Measurements from ENCODE around the gene CPLX3.

CPLX3 gene

DNA sequence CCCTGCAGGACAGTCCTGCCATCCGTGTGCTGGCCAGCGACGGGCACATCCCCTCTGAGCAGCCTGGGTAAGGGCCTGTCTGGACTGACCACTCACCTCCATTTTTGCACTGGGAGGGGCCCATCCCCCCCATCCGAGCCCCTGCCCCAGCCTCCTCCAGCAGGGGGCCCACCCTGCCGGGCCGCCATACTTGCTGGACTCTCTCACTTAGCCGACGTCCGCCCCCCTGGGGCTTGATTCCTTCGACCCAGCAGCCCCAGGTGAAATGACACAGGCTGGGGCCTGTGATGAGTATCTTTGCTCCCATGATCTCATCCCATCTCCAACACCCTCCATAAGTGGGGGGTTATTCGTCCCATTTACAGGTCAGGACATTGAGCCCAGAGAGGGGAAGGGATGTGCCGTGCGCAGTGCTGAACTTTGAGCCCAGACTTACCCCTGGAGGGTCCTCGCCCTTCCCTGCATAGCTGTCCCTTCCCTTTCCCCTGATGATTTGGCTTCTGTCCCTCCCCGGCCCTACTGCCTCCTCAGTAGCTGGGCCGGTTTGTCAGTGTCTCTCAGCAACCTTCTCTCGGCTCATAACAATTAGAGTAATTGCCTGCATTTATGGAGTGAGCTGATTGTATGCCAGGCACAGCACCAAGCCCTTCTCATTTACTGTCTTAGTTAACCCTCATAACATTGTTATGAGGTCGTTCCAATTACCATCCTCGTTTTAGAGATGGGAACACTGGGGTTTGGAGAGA, 9.6 kb upstream of the CPLX3 start:
- no peaks in the 10 kb centered on the region for H3K9me3 ChIP-seq (ENCODE audit: control insufficient read depth, low read length)
- no peak overlapping the region for H3K27ac ChIP-seq (ENCODE audit: insufficient read depth, low read length, poor library complexity, severe bottlenecking)
- no peak for DNase-seq
- no peaks in the 10 kb centered on the region for H3K4me1 ChIP-seq (ENCODE audit: control insufficient read depth, insufficient read depth, low read length, poor library complexity, severe bottlenecking)
- H3K27me3 ChIP-seq (replicated peaks; ENCODE audit: control insufficient read depth, insufficient read depth, low read length, poor library complexity, severe bottlenecking), result no peaks in the 10 kb centered on the region
- H3K36me3 ChIP-seq (ENCODE audit: control insufficient read depth, insufficient read depth, low read length), result no peaks in the 10 kb centered on the region
- H3K4me3 ChIP-seq (ENCODE audit: insufficient read depth, low read depth, low read length, poor library complexity, severe bottlenecking), result no peak overlapping the region

DNA sequence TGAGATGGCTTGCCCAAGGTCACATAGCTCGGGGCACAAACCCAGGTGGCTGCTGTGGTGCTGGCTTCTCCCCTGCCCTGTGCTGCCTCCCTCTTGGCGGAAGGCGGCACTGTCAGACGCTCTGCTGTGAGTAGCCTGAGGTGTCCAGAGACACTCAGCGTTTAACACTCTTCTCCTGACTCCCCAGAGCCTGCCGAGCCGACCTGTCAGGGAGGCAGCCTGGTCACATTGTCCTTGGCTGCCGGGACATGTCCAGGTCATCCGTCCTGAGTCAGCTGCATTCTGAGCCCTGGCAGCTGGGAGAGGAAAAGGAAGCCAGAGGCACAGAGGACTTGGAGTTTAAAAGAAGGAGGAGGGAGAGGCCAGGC, 9.1 kb upstream of the CPLX3 start:
- Histone ChIP-seq H3K4me3 (ENCODE audit: insufficient read depth, low read depth, low read length, poor library complexity, severe bottlenecking) (no peak overlapping the region), H3K27me3 (replicated peaks; ENCODE audit: control insufficient read depth, insufficient read depth, low read length, poor library complexity, severe bottlenecking) (no peaks in the 10 kb centered on the region), H3K36me3 (ENCODE audit: control insufficient read depth, insufficient read depth, low read length) (no peaks in the 10 kb centered on the region), H3K4me1 (ENCODE audit: control insufficient read depth, insufficient read depth, low read length, poor library complexity, severe bottlenecking) (no peaks in the 10 kb centered on the region), H3K9me3 (ENCODE audit: control insufficient read depth, low read length) (no peaks in the 10 kb centered on the region), H3K27ac (ENCODE audit: insufficient read depth, low read length, poor library complexity, severe bottlenecking) (no peak overlapping the region)
- DNase-seq, result no peak

DNA sequence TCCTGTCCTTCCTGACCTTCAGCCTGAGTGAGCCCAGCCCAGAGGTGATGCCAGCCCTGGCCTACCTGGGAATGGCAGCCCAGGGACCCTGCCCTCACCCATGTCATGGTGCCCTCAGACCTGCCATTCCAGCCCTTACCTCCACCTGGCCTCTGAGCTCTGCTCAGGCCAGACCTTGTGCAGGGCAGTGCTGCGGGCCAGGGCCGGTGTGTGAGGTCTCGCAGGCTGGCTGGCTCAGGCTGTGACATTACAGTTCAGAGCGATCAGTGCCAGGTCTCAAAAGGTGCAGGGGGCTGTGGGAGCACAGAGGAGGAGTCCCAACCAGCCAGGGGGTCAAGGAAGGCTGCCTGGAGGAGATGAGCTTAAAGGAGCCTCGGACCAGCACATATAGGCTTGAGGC, 6.4 kb upstream of the CPLX3 start:
- no peaks in the 10 kb centered on the region for H3K27me3 ChIP-seq (replicated peaks; ENCODE audit: control insufficient read depth, insufficient read depth, low read length, poor library complexity, severe bottlenecking)
- DNase-seq, result no peak
- no peaks in the 10 kb centered on the region for H3K36me3 ChIP-seq (ENCODE audit: control insufficient read depth, insufficient read depth, low read length)
- no peak overlapping the region for H3K4me3 ChIP-seq (ENCODE audit: insufficient read depth, low read depth, low read length, poor library complexity, severe bottlenecking)
- no peaks in the 10 kb centered on the region for H3K9me3 ChIP-seq (ENCODE audit: control insufficient read depth, low read length)
- no peak overlapping the region for H3K27ac ChIP-seq (ENCODE audit: insufficient read depth, low read length, poor library complexity, severe bottlenecking)
- no peaks in the 10 kb centered on the region for H3K4me1 ChIP-seq (ENCODE audit: control insufficient read depth, insufficient read depth, low read length, poor library complexity, severe bottlenecking)

DNA sequence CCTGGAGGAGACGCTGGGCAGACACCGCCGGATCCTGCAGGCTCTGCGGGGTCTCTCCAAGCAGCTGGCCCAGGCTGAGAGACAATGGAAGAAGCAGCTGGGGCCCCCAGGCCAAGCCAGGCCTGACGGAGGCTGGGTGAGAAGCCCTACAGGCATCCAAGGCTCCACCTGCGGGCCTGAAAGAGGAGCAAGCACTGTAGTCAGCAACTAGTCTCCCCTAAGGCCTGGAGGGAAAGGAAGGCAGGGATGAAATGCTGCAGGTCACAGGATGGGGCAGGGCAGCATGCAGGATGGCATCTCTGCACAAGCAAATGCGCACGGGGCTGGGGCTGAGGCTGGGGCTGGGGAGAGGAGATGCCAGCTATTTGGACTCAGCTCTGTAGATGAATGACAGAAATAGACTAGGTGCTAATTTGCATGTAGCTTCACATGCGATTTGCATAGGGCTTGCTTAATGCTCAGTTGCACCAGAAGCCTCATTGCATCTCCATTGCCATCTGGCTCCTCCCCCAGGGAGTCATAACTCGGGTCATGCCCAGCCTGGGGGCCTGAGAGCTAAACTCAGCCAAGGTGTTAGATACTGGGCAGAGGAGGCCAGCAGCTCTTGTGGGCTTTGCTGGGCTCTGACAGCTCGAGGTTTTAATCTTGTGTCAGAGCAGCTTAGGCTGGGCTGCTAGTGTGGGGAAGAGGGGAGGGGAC, 5.2 kb upstream of the CPLX3 start:
- H3K4me3 ChIP-seq (ENCODE audit: insufficient read depth, low read depth, low read length, poor library complexity, severe bottlenecking), result no peak overlapping the region

DNA sequence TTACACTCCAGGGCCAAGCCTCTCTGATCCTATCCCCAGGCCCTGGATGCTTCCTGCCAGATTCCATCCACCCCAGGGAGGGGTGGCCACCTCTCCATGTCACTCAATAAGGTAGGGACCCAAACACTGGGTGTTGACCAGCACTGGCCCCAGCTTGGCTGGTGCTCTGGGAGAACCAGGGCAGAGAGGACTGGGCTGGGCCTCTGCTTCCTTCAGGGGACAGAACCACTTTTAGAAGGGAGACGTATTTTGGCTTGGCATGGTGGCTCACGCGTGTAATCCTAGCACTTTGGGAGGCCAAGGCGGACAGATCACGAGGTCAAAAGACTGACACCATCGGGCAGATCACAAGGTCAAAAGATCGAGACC, 4.7 kb upstream of the CPLX3 start:
- Histone ChIP-seq H3K36me3 (ENCODE audit: control insufficient read depth, insufficient read depth, low read length) (no peaks in the 10 kb centered on the region), H3K4me3 (ENCODE audit: insufficient read depth, low read depth, low read length, poor library complexity, severe bottlenecking) (no peak overlapping the region), H3K27me3 (replicated peaks; ENCODE audit: control insufficient read depth, insufficient read depth, low read length, poor library complexity, severe bottlenecking) (no peaks in the 10 kb centered on the region), H3K9me3 (ENCODE audit: control insufficient read depth, low read length) (no peaks in the 10 kb centered on the region), H3K27ac (ENCODE audit: insufficient read depth, low read length, poor library complexity, severe bottlenecking) (no peak overlapping the region), H3K4me1 (ENCODE audit: control insufficient read depth, insufficient read depth, low read length, poor library complexity, severe bottlenecking) (no peaks in the 10 kb centered on the region)
- DNase-seq, result no peak

More for the DNA sequence above, 5.2 kb upstream of the CPLX3 start:
- Histone ChIP-seq H3K4me1 (ENCODE audit: control insufficient read depth, insufficient read depth, low read length, poor library complexity, severe bottlenecking) (no peaks in the 10 kb centered on the region), H3K27ac (ENCODE audit: insufficient read depth, low read length, poor library complexity, severe bottlenecking) (no peak overlapping the region), H3K27me3 (replicated peaks; ENCODE audit: control insufficient read depth, insufficient read depth, low read length, poor library complexity, severe bottlenecking) (no peaks in the 10 kb centered on the region), H3K9me3 (ENCODE audit: control insufficient read depth, low read length) (no peaks in the 10 kb centered on the region), H3K36me3 (ENCODE audit: control insufficient read depth, insufficient read depth, low read length) (no peaks in the 10 kb centered on the region)
- no peak for DNase-seq

DNA sequence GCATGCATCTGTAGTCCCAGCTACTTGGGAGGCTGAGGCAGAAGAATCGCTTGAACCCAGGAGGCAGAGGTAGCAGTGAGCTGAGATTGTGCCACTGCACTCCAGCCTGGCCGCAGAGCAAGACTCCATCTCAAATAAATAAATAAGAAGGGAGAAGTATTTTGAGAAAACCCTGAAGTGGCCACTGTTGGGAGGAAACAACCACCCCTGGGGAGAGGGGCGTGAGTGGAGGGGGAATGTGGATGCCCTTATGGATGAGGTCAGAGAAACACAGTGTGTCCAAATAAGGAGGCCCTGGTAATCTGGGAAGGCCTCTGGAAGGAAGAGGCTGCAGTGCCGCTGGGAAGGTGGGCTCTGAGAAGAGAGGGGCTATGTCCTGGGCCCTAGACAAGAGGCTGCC, 4.2 kb upstream of the CPLX3 start:
- DNase-seq, result no peak
- Histone ChIP-seq H3K4me3 (ENCODE audit: insufficient read depth, low read depth, low read length, poor library complexity, severe bottlenecking) (no peak overlapping the region), H3K27ac (ENCODE audit: insufficient read depth, low read length, poor library complexity, severe bottlenecking) (no peak overlapping the region), H3K36me3 (ENCODE audit: control insufficient read depth, insufficient read depth, low read length) (no peaks in the 10 kb centered on the region), H3K27me3 (replicated peaks; ENCODE audit: control insufficient read depth, insufficient read depth, low read length, poor library complexity, severe bottlenecking) (no peaks in the 10 kb centered on the region), H3K4me1 (ENCODE audit: control insufficient read depth, insufficient read depth, low read length, poor library complexity, severe bottlenecking) (no peaks in the 10 kb centered on the region), H3K9me3 (ENCODE audit: control insufficient read depth, low read length) (no peaks in the 10 kb centered on the region)

DNA sequence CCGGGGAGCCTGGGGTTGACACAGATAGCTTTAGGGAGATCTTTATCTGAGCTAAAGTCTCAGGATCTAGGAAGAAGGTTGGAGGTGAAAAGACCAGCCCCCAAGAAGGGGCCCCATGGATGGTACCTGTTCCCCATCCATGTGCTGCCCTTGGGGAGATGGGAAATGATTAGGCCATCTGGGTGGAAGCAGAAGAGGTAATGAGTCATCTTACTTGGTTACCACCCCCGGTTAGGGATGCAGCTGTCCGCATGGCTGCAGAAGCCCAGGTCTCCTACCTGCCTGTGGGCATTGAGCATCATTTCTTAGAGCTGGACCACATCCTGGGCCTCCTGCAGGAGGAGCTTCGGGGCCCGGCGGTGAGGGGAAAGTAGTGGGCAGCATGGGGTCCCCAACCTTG, 3.1 kb upstream of the CPLX3 start:
- H3K36me3 ChIP-seq (ENCODE audit: control insufficient read depth, insufficient read depth, low read length), result no peaks in the 10 kb centered on the region
- no peaks in the 10 kb centered on the region for H3K4me1 ChIP-seq (ENCODE audit: control insufficient read depth, insufficient read depth, low read length, poor library complexity, severe bottlenecking)
- H3K4me3 ChIP-seq (ENCODE audit: insufficient read depth, low read depth, low read length, poor library complexity, severe bottlenecking), result no peak overlapping the region
- no peaks in the 10 kb centered on the region for H3K9me3 ChIP-seq (ENCODE audit: control insufficient read depth, low read length)
- DNase-seq, result no peak
- H3K27me3 ChIP-seq (replicated peaks; ENCODE audit: control insufficient read depth, insufficient read depth, low read length, poor library complexity, severe bottlenecking), result peaks cover 9% of the 10 kb centered on the region
- no peak overlapping the region for H3K27ac ChIP-seq (ENCODE audit: insufficient read depth, low read length, poor library complexity, severe bottlenecking)

DNA sequence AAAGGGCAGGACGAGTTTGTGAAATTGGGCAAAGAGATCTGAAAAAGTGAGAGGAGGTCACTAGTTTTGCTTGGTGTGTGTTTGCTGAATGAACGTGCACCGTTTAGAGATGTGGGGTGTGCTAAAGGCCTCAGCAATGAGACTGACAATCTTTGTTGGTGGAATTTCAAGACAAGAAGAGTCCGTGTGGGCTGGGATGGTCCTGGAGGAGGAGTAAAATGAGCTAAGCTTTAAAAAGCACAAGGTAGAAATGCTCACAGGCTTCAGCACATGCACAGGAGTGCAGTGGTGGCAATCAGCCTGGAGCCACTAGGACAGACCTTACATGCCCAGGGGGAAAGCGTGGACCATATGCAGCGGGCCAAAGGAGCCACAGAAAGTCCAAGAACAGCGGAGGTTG, 1.5 kb upstream of the CPLX3 start:
- Histone ChIP-seq H3K4me3 (ENCODE audit: insufficient read depth, low read depth, low read length, poor library complexity, severe bottlenecking) (no peak overlapping the region), H3K36me3 (ENCODE audit: control insufficient read depth, insufficient read depth, low read length) (no peaks in the 10 kb centered on the region), H3K27me3 (replicated peaks; ENCODE audit: control insufficient read depth, insufficient read depth, low read length, poor library complexity, severe bottlenecking) (peaks cover 11% of the 10 kb centered on the region), H3K9me3 (ENCODE audit: control insufficient read depth, low read length) (no peaks in the 10 kb centered on the region), H3K27ac (ENCODE audit: insufficient read depth, low read length, poor library complexity, severe bottlenecking) (no peak overlapping the region), H3K4me1 (ENCODE audit: control insufficient read depth, insufficient read depth, low read length, poor library complexity, severe bottlenecking) (no peaks in the 10 kb centered on the region)
- DNase-seq, result no peak

DNA sequence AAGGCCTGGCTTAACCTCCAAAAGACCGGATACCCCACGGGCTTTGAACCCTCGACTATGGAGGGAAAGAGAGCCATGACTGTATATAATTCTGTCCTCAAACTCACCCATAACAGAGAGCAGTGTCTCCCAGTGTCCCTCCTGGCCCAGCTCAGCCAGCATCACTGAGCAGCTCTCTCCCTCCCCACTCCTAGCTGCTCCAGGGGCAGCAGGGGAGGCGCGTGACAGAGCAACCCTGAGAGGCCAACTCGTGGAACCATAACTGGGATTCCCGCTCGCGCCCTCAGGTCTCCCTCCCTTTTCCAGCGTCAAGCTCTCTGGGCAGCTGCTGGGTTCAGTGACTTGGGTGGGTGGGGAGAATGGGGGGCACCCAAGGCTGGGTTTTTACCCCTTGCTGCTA, 561 bp upstream of the CPLX3 start:
- Histone ChIP-seq H3K9me3 (ENCODE audit: control insufficient read depth, low read length) (no peaks in the 10 kb centered on the region), H3K4me3 (ENCODE audit: insufficient read depth, low read depth, low read length, poor library complexity, severe bottlenecking) (no peak overlapping the region), H3K36me3 (ENCODE audit: control insufficient read depth, insufficient read depth, low read length) (no peaks in the 10 kb centered on the region), H3K27me3 (replicated peaks; ENCODE audit: control insufficient read depth, insufficient read depth, low read length, poor library complexity, severe bottlenecking) (peaks cover 11% of the 10 kb centered on the region), H3K27ac (ENCODE audit: insufficient read depth, low read length, poor library complexity, severe bottlenecking) (no peak overlapping the region), H3K4me1 (ENCODE audit: control insufficient read depth, insufficient read depth, low read length, poor library complexity, severe bottlenecking) (no peaks in the 10 kb centered on the region)
- no peak for DNase-seq

DNA sequence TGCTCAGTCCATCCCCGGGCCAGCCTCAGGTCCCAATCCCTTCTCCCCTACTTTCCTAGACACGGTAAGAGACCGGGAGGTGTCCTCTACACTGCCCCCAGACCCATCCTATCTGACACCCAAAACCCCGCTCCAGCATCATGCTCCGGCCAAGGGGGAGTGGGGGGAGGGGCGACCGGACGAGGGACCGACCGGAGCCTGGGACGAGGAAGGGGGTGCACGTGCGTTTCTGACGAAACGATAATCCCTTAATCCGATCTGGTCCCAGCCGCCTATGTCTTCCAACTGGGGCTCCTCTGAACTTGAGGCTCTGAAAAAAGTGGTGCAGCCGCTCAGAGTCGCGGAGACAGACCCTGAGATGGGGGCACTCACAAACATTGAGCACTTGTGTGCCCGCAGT, 494 bp downstream of the CPLX3 start:
- peaks cover 11% of the 10 kb centered on the region for H3K27me3 ChIP-seq (replicated peaks; ENCODE audit: control insufficient read depth, insufficient read depth, low read length, poor library complexity, severe bottlenecking)
- no peaks in the 10 kb centered on the region for H3K4me1 ChIP-seq (ENCODE audit: control insufficient read depth, insufficient read depth, low read length, poor library complexity, severe bottlenecking)
- H3K27ac ChIP-seq (ENCODE audit: insufficient read depth, low read length, poor library complexity, severe bottlenecking), result no peak overlapping the region
- no peaks in the 10 kb centered on the region for H3K36me3 ChIP-seq (ENCODE audit: control insufficient read depth, insufficient read depth, low read length)
- DNase-seq, result no peak
- no peak overlapping the region for H3K4me3 ChIP-seq (ENCODE audit: insufficient read depth, low read depth, low read length, poor library complexity, severe bottlenecking)
- no peaks in the 10 kb centered on the region for H3K9me3 ChIP-seq (ENCODE audit: control insufficient read depth, low read length)

Data from effector memory CD4-positive, alpha-beta T cell (primary cell).